HL-60 (cell line): Measurements from ENCODE around the gene RYR2.

ENCODE experiments used
- DNase-seq, 2 experiments: peaks; one replicate each; pipeline ENCODE4 v3.0.0-alpha.2; 2010 to 2020; ENCODE audit warnings: low read depth in 1 of 2, low spot score in 1 of 2
- H3K27ac ChIP-seq: fragments of 250-450 bp; sonication (Bioruptor Pico); replicated peaks from 2 replicates; pipeline ENCODE4 v1.5.1; 2020; ENCODE audit warnings: mild to moderate bottlenecking, moderate library complexity
- H3K27me3 ChIP-seq: fragments of 250-450 bp; sonication (Bioruptor Pico); 2 replicates; pipeline ENCODE4 v1.5.1; 2021; ENCODE audit warnings: mild to moderate bottlenecking, moderate library complexity; ENCODE audit not compliant: insufficient read depth, poor library complexity, severe bottlenecking
- H3K4me3 ChIP-seq: replicated peaks from 2 replicates; pipeline ENCODE4 v1.5.1; 2011; ENCODE audit warnings: mild to moderate bottlenecking, control low read depth, low read length; ENCODE audit not compliant: insufficient read depth
- CTCF ChIP-seq: IDR thresholded peaks from one replicate; pipeline ENCODE4 v1.5.1; 2011; ENCODE audit warnings: low read length, control low read depth, inconsistent platforms; ENCODE audit not compliant: insufficient read depth
- GABPA ChIP-seq: IDR thresholded peaks from 2 replicates; pipeline ENCODE4 v1.6.1; 2012; ENCODE audit warnings: low read depth
- POLR2AphosphoS5 ChIP-seq: IDR thresholded peaks from 2 replicates; pipeline ENCODE4 v1.6.1; 2012; ENCODE audit warnings: low read depth
- REST ChIP-seq: IDR thresholded peaks from 2 replicates; pipeline ENCODE4 v1.6.1; 2012; ENCODE audit warnings: low read depth; ENCODE audit not compliant: insufficient replicate concordance
- SPI1 ChIP-seq: IDR thresholded peaks from 2 replicates; pipeline ENCODE4 v1.6.1; 2012; ENCODE audit warnings: low read depth, mild to moderate bottlenecking, borderline replicate concordance

The RYR2 gene

GRCh38 chr1:237832858-237833257 lies 790.9 kb downstream of the RYR2 start:
- Histone ChIP-seq H3K4me3 (no peak overlapping the region), H3K27me3 (no peaks in the 10 kb centered on the region), H3K27ac (no peak overlapping the region)
- no peak for DNase-seq
- TF ChIP-seq GABPA (no peak), POLR2AphosphoS5 (no peak), SPI1 (no peak), REST (no peak), CTCF (no peak)

GRCh38 chr1:237834048-237834447 lies 792.1 kb downstream of the RYR2 start:
- no peaks in the 10 kb centered on the region for H3K27me3 ChIP-seq
- DNase-seq: no peak
- H3K27ac ChIP-seq: no peak overlapping the region
- TF ChIP-seq REST: no peak
- no peak for TF ChIP-seq GABPA
- no peak for TF ChIP-seq SPI1
- H3K4me3 ChIP-seq: no peak overlapping the region

GRCh38 chr1:237834461-237834860 lies 792.5 kb downstream of the RYR2 start:
- no peak for DNase-seq
- TF ChIP-seq POLR2AphosphoS5 (no peak), GABPA (no peak), CTCF (no peak), REST (no peak), SPI1 (no peak)
- Histone ChIP-seq H3K27ac (no peak overlapping the region), H3K27me3 (no peaks in the 10 kb centered on the region), H3K4me3 (no peak overlapping the region)

- TF ChIP-seq CTCF: no peak
- TF ChIP-seq GABPA: no peak
- TF ChIP-seq SPI1: no peak
- TF ChIP-seq POLR2AphosphoS5: no peak
- TF ChIP-seq REST: no peak
- Histone ChIP-seq H3K27me3 (no peaks in the 10 kb centered on the region), H3K27ac (no peak overlapping the region), H3K4me3 (no peak overlapping the region)
- no peak for DNase-seq
Observed at GRCh38 chr1:237838320-237838719, 796.3 kb downstream of the RYR2 start.
